ENCODE results near the gene NHP2. TPM values are rescaled to one million over a fixed set of nuclear protein-coding genes. Genes with fewer than 3 reads are reported as not detected.

The NHP2 gene
- total and polyA plus RNA-seq, 10 of the 15 experiments (the other 5 are each of a cell fraction or from before 2014, with no cell fraction given) = 39.2 to 513 (median 198) TPM

GRCh38 chr5:178145965-178146820 is 7.5 kb downstream of the NHP2 start:
- FAIRE-seq (peak; percentile 74), ATAC-seq (peak; percentile 98), DNase-seq (ENCODE audit: low read depth, low spot score) (no peak)
- no peaks in the 10 kb centered on the region for H3K79me2 ChIP-seq (ENCODE audit: control insufficient read depth, insufficient read depth, low read length)
- ChIA-PET POLR2A (no interaction called here), CTCF (interaction anchor here (0.8 to 13.8 kb wide), 10 partner anchors 9 to 70 kb away, joined by 3 to 183 read pairs (median 5); no protein-coding TSS in a partner anchor), SMC1A (ENCODE audit: uncharacterized antibody, unreplicated experiment) (interaction anchor here (0.9 to 4.2 kb wide), 4 partner anchors 16 to 70 kb away, joined by 3 to 45 read pairs (median 3); no protein-coding TSS in a partner anchor), RAD21 (ENCODE audit: unreplicated experiment) (interaction anchor here (0.9 to 4.2 kb wide), 3 partner anchors 11 to 70 kb away, joined by 3 to 30 read pairs (median 3); no protein-coding TSS in a partner anchor)
- no peaks in the 10 kb centered on the region for H3K27me3 ChIP-seq (replicated peaks in 1 of 2; ENCODE audit: control insufficient read depth in 2 of 2, insufficient read depth in 2 of 2, low read length in 1 of 2)
- WGBS (ENCODE audit: insufficient coverage, insufficient replicate concordance, low lambda C conversion rate, missing lambda C conversion rate) = 35% methylated on average over 14 of the region's 14 CpGs
- no peak overlapping the region for H3K27ac ChIP-seq (ENCODE audit: control insufficient read depth, insufficient read depth)
- H3K9ac ChIP-seq (ENCODE audit: control insufficient read depth, insufficient read depth, low read length) = no peak overlapping the region
- H3K4me1 ChIP-seq (ENCODE audit: control insufficient read depth, insufficient read depth, low read length) = peaks cover 13% of the 10 kb centered on the region
- in situ Hi-C loops (cut with MboI) (loop anchor here (5.0 kb wide), 1 partner anchor 69 kb away; no protein-coding TSS in a partner anchor), intact Hi-C loops (cut with micrococcal nuclease; ENCODE audit: unreplicated experiment) (loop anchor here (1.0 kb wide), 1 partner anchor 70 kb away; no protein-coding TSS in a partner anchor)
- H3K9me3 ChIP-seq (replicated peaks; ENCODE audit: control insufficient read depth, insufficient read depth, low read length) = no peaks in the 10 kb centered on the region
- no TSS peak for BruUV-seq (replicated peaks)
- peaks cover 45 to 46% of the 10 kb centered on the region in 2 experiments for H3K36me3 ChIP-seq (ENCODE audit: control insufficient read depth in 2 of 2, insufficient read depth in 2 of 2, low read length in 1 of 2)
- H2AFZ ChIP-seq (ENCODE audit: control insufficient read depth, low read depth, low read length) = no peak overlapping the region
- no peak overlapping the region for H3K4me3 ChIP-seq
- no peaks in the 10 kb centered on the region for H4K20me1 ChIP-seq (ENCODE audit: control insufficient read depth, insufficient read depth)
- H3K4me2 ChIP-seq (ENCODE audit: control insufficient read depth, insufficient read depth) = peak overlapping the region; percentile 44; the same call in 1 of the 2 replicates
- TF ChIP-seq POLR2A (IDR thresholded peaks at IDR 0.05; ENCODE audit: low read depth, low read length) (peak; percentile 33; the same call in 1 of the 2 replicates), MTA3 (IDR thresholded peaks at IDR 0.05; ENCODE audit: borderline replicate concordance, low read length) (peak; percentile 54; the same call in 1 of the 2 replicates), PML (IDR thresholded peaks at IDR 0.05; ENCODE audit: low read length) (0 out of 2 replicates have a peak, but pooled peaks have one; percentile 16), JUNB (IDR thresholded peaks at IDR 0.05) (peak; percentile 27; the same call in 1 of the 2 replicates), SIX5 (IDR thresholded peaks at IDR 0.05; ENCODE audit: low read depth, low read length, severe bottlenecking) (no peak), PKNOX1 (IDR thresholded peaks at IDR 0.05) (peak; percentile 73), CTCF (IDR thresholded peaks at IDR 0.05 in 2 of 3, conservative IDR thresholded peaks at IDR 0.05 in 1 of 3; ENCODE audit: control insufficient read depth in 2 of 3, extremely low read depth in 1 of 3, insufficient read depth in 1 of 3, low read depth in 3 of 3, low read length in 3 of 3) (peak; percentile 85 to 93 (median 89); a peak in 5 of 6 replicates), RUNX3 (IDR thresholded peaks at IDR 0.05; ENCODE audit: low read length) (peak; percentile 36; the same call in 1 of the 2 replicates), FOXM1 (IDR thresholded peaks at IDR 0.05; ENCODE audit: low read depth, low read length) (0 out of 2 replicates have a peak, but pooled peaks have one; percentile 29), KLF5 (IDR thresholded peaks at IDR 0.05; ENCODE audit: partially characterized antibody) (no peak), PBX3 (IDR thresholded peaks at IDR 0.05; ENCODE audit: insufficient replicate concordance, low read depth, low read length) (peak; percentile 18), SMARCA5 (IDR thresholded peaks at IDR 0.05) (0 out of 2 replicates have a peak, but pooled peaks have one; percentile 51), SMC3 (IDR thresholded peaks at IDR 0.05; ENCODE audit: borderline replicate concordance, low read length) (peak; percentile 91), ATF2 (IDR thresholded peaks at IDR 0.05; ENCODE audit: low read length) (no peak), EED (IDR thresholded peaks at IDR 0.05; ENCODE audit: low read depth) (peak; percentile 25; the same call in 1 of the 2 replicates)
